Measurements from ENCODE around the gene SIRPB1.
"Not testable (repeated sequence)": the region's sequence is repeated elsewhere in the genome, so short reads cannot be mapped to it uniquely, and the experiment has no call there.

Gene SIRPB1

GRCh38 chr20:1588533-1589460, 31.0 kb downstream of the SIRPB1 start:
- no peak for DNase-seq (ENCODE audit: low spot score)

- DNase-seq (ENCODE audit: low spot score), result no peak
Observed at GRCh38 chr20:1587781-1588532, 31.9 kb downstream of the SIRPB1 start.

- no peak for DNase-seq (ENCODE audit: low spot score)
Observed at GRCh38 chr20:1579488-1579887, 40.3 kb downstream of the SIRPB1 start.

GRCh38 chr20:1577906-1578305, 41.9 kb downstream of the SIRPB1 start:
- DNase-seq (ENCODE audit: low spot score), result no peak

- DNase-seq (ENCODE audit: low spot score), result not testable (repeated sequence)
Observed at GRCh38 chr20:1577313-1577712, 42.5 kb downstream of the SIRPB1 start.

GRCh38 chr20:1576641-1577040, 43.2 kb downstream of the SIRPB1 start:
- DNase-seq (ENCODE audit: low spot score), result no peak

GRCh38 chr20:1576003-1576402, 43.8 kb downstream of the SIRPB1 start:
- not testable (repeated sequence) for DNase-seq (ENCODE audit: low spot score)

GRCh38 chr20:1571583-1571982, 48.2 kb downstream of the SIRPB1 start:
- DNase-seq (ENCODE audit: low spot score), result not testable (repeated sequence)

Data from globus pallidus (tissue), 1 donor.